22Rv1 (cell line): ENCODE data around the gene RCAN2.
A peak's percentile ranks its signal among the peaks of the same experiment; 100 is the strongest.
"Not testable (repeated sequence)": the region's sequence is repeated elsewhere in the genome, so short reads cannot be mapped to it uniquely, and the experiment has no call there.

Experiments
- H3K27ac ChIP-seq: fragments of 450-650 bp; 2 replicates; pipeline ENCODE4 v1.5.1; 2017
- ZFX ChIP-seq: fragments of 450-650 bp; IDR thresholded peaks from 2 replicates; pipeline ENCODE4 v1.6.1; 2017; ENCODE audit warnings: antibody characterized with exemption, borderline replicate concordance
- TF ChIP-seq, protein P1 (sequence below): fragments of 450-650 bp; IDR thresholded peaks from 2 replicates; pipeline ENCODE4 v1.5.1; 2017; ENCODE audit warnings: mild to moderate bottlenecking

RCAN2 gene

DNA sequence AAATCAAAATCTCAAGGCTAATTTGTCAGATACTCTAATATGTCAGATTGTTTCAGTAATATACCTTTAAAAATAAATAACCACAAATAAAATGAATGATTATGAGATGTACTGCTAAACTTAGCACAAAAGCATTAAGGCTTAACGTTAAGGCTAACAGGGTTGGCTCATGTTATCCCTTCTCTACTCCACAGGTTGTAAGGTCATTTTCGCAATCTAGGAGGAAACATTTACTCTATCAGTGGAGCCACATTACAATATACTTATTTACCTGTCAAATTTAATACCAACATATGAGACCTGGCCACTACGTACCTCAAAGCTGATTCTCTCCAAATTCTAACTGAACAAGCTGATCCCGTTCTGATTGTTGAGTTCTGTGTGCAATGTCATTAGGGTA, 95.7 kb downstream of the RCAN2 start:
- H3K27ac ChIP-seq: no peak overlapping the region
- TF ChIP-seq ZFX: no peak

DNA sequence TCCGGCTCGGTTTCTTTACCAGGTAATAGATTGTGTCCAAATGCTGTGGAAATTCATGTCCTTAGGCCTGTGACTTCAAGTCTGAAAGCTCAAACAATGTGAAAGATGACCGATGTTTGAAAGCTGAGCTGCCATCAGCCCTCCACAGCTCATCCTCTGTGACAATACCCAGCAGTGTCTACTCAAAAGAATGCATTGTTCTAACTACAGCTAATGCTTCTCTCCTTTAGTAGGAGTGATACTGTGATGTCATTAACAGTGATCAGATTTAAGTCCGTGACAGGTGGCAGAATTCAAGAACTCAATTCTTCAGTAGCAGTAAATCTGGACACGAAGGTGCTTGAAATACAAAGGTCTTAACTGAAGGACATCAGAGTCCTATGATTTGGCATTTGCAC, 97.3 kb downstream of the RCAN2 start:
- no peak overlapping the region for H3K27ac ChIP-seq
- TF ChIP-seq, protein P1, sequence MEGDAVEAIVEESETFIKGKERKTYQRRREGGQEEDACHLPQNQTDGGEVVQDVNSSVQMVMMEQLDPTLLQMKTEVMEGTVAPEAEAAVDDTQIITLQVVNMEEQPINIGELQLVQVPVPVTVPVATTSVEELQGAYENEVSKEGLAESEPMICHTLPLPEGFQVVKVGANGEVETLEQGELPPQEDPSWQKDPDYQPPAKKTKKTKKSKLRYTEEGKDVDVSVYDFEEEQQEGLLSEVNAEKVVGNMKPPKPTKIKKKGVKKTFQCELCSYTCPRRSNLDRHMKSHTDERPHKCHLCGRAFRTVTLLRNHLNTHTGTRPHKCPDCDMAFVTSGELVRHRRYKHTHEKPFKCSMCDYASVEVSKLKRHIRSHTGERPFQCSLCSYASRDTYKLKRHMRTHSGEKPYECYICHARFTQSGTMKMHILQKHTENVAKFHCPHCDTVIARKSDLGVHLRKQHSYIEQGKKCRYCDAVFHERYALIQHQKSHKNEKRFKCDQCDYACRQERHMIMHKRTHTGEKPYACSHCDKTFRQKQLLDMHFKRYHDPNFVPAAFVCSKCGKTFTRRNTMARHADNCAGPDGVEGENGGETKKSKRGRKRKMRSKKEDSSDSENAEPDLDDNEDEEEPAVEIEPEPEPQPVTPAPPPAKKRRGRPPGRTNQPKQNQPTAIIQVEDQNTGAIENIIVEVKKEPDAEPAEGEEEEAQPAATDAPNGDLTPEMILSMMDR: no peak
- no peak for TF ChIP-seq ZFX

DNA sequence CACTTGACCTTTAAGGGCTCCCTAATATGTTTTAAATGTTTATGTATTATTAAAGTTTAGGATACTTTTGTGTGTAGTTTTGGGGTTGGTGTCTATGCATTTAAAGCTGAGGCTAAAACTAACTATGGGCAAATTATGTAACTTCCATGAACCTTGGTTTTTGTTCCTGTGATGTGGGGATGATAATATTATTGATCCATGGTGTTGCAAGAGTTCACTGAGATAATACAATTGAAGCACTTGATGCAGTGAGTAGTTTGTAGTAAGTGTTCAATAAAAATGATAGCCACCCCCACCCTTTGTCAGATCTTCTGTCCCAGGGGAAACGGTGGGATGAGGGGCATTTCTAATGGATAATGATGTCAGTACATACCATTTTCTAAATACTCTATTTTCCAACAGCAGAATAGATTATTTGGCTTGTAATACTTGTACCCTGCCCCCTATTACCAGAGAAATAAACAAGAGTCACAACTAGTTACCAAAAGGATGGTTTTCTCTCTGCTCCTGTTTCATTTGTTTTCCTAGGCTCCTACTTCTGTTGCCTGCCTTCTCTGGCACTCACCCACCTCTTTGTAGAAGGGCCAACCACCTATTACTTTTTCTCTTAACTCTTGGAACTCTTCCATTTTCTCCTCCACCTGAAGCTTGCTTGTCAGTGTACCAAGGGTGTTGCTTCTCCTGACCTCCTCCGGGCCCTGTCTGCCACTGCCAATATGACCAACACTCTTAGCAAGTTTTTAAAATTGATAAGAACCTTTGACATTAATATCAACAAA, 97.9 kb downstream of the RCAN2 start:
- TF ChIP-seq, protein P1: no peak
- no peak for TF ChIP-seq ZFX
- no peak overlapping the region for H3K27ac ChIP-seq

DNA sequence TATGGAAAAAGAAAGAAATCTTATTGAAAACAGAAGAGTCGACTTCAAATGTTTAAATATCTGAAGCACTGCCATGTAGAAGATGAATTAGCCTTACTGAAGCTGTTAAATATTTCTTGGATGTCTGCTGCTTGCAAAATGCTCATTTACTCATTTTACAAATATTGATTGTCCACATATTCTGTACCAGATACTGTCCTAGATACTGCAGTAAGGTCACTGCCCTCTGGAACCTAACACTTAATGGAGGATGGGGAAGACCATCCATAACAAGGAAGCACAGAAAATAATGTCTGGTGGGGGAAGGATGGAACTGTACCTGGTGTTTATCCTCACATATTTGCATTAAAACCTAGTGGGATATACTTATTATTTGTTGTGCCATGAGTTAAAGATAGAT, 99.0 kb downstream of the RCAN2 start:
- no peak overlapping the region for H3K27ac ChIP-seq
- TF ChIP-seq, protein P1: no peak
- no peak for TF ChIP-seq ZFX

DNA sequence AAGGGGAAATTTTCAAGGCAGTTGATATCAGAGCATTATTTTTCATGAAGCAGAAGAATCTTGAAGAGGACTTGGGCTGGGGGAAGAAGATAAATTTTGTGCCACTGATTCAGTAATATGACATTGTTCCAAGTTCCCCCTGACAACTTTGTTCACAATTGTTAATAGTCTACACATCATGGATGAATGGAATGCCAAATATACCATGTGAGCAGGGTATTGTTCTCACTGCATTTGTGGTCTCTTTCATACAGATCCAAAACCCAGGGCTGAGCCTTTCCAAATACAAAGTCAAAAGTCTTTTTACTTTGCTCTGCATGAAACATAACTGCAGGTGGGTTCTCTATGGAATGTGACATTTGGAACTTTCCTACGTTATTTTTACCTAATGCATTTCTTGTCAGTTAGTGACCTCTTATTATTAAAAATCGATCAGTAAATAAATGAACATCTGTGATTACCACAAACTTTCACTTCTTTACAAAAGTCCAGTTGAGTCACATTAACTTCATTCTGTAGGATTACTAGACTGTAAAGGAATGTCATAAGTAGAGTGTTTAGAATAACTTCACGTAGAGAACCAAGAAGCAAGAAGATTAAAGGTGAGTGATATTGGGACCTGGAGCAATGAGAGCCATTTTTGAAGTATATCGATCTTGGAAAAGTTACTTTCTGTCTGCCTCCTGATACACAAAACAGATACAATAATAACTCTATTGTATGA, 100.9 kb downstream of the RCAN2 start:
- no peak overlapping the region for H3K27ac ChIP-seq
- TF ChIP-seq, protein P1: no peak
- TF ChIP-seq ZFX: no peak

DNA sequence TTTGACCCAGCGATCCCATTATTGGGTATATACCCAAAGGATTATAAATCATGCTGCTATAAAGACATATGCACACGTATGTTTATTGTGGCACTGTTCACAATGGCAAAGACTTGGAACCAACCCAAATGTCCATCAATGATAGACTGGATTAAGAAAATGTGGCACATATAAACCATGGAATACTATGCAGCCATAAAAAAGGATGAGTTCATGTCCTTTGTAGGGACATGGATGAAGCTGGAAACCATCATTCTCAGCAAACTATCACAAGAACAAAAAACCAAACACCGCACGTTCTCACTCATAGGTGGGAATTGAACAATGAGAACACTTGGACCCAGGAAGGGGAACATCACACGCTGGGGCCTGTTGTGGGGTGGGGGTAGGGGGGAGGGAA, 103.5 kb downstream of the RCAN2 start:
- H3K27ac ChIP-seq: not testable (repeated sequence)

DNA sequence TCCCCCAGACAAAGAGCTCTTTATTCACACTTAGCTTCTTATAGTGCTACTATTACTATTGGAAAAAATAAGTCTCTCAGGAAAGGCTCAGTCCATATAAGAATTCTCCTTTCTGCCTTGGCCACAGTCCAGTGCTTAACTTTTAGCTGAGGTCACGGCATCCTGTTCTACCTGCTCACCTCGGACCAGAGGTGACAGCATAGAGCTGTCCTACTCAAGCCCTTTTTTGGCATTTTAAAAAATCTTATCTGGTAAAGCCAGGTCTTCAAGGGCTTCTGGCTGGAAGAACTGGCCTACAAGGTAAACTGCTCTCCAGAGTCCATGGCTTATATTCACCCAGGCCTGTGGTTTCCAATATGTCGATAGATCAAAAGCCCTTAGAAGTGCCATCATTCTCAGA, 109.7 kb downstream of the RCAN2 start:
- TF ChIP-seq, protein P1: no peak
- no peak for TF ChIP-seq ZFX
- H3K27ac ChIP-seq: peak overlapping the region; percentile 35

DNA sequence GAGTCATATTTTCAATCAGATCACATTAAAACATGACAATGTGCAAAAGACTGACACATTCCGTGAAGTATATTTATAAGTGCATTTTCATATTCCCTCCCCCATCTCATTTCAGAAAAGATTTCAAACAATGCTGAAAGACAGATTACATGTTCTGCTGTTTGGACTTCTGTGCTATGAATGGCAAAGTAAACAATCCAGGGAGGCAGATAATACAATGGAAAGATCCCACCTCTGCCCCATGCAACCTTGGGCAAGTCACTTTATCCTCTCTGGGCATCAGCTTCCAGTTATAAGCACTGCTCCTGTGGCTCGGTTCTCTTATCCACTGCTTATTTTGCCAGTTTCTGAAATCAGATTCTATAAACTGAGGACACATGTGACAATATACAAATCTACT, 110.2 kb downstream of the RCAN2 start:
- TF ChIP-seq, protein P1: no peak
- no peak for TF ChIP-seq ZFX
- H3K27ac ChIP-seq: peak overlapping the region; percentile 35
